Left ventricle myocardium inferior (tissue), 1 donor: Measurements from ENCODE around the gene CRTC1. TPM values are rescaled to one million over a fixed set of nuclear protein-coding genes. Genes with fewer than 3 reads are reported as not detected.

ENCODE experiments used
- DNase-seq: peaks from one replicate; pipeline ENCODE4 v3.0.0-alpha.2; 2020
- H3K27ac ChIP-seq: fragments of 200-600 bp; replicated peaks from 2 replicates; pipeline ENCODE4 v1.8.0; 2021
- H3K27me3 ChIP-seq: fragments of 200-600 bp; 2 replicates; pipeline ENCODE4 v1.8.0; 2021; ENCODE audit warnings: low read depth
- H3K36me3 ChIP-seq: fragments of 200-600 bp; 2 replicates; pipeline ENCODE4 v1.8.0; 2021
- H3K4me1 ChIP-seq: fragments of 200-600 bp; 2 replicates; pipeline ENCODE4 v1.8.0; 2021
- H3K4me3 ChIP-seq: fragments of 200-600 bp; 2 replicates; pipeline ENCODE4 v1.8.0; 2021; ENCODE audit warnings: mild to moderate bottlenecking, moderate library complexity
- H3K9me3 ChIP-seq: fragments of 200-600 bp; replicated peaks from 2 replicates; pipeline ENCODE4 v1.8.0; 2021
- CTCF ChIP-seq: fragments of 200-600 bp; IDR thresholded peaks from 2 replicates; pipeline ENCODE4 v1.8.0; 2021; ENCODE audit warnings: antibody characterized with exemption, mild to moderate bottlenecking, borderline replicate concordance
- intact Hi-C: fragments of 100-400 bp; cut with micrococcal nuclease; formaldehyde crosslinking; loops from one replicate; pipeline ENCODE4 v1.11.0; 2022
- total RNA-seq: library from RNA; stranded (reverse); fragmentation: NEBNext Ultra II Directional; extraction: Animal tissue kit (Norgen Biotek cat#: 25700); gene quantifications from one replicate; pipeline ENCODE4 v1.2.1, GENCODE V29; 2021
- donor health status: DM: no; HTN: yes; CAD: no; lungs with severe emphysema.

Gene CRTC1
- total RNA-seq, 1 donor from 2014 or later: 9.7 TPM

GRCh38 chr19:18800079-18800478 lies 116.6 kb downstream of the CRTC1 start:
- intact Hi-C loops: no loop called here
- Histone ChIP-seq H3K27ac (no peak overlapping the region), H3K4me1 (peaks cover 6% of the 10 kb centered on the region), H3K36me3 (no peaks in the 10 kb centered on the region), H3K27me3 (peaks cover 98% of the 10 kb centered on the region), H3K4me3 (no peak overlapping the region), H3K9me3 (no peaks in the 10 kb centered on the region)
- TF ChIP-seq CTCF: no peak
- DNase-seq: no peak

GRCh38 chr19:18800636-18801035 lies 117.2 kb downstream of the CRTC1 start:
- Histone ChIP-seq H3K36me3 (no peaks in the 10 kb centered on the region), H3K27me3 (peaks cover 98% of the 10 kb centered on the region), H3K9me3 (no peaks in the 10 kb centered on the region), H3K4me3 (no peak overlapping the region), H3K27ac (no peak overlapping the region), H3K4me1 (peaks cover 2% of the 10 kb centered on the region)
- TF ChIP-seq CTCF: no peak
- intact Hi-C loops: no loop called here
- no peak for DNase-seq

GRCh38 chr19:18802354-18802753 lies 118.9 kb downstream of the CRTC1 start:
- no peaks in the 10 kb centered on the region for H3K36me3 ChIP-seq
- intact Hi-C loops: no loop called here
- H3K4me3 ChIP-seq: no peak overlapping the region
- H3K4me1 ChIP-seq: no peaks in the 10 kb centered on the region
- H3K27ac ChIP-seq: no peak overlapping the region
- DNase-seq: no peak
- H3K9me3 ChIP-seq: no peaks in the 10 kb centered on the region
- TF ChIP-seq CTCF: no peak
- H3K27me3 ChIP-seq: peaks cover 81% of the 10 kb centered on the region

GRCh38 chr19:18803550-18804138 lies 120.2 kb downstream of the CRTC1 start:
- no peaks in the 10 kb centered on the region for H3K4me1 ChIP-seq
- TF ChIP-seq CTCF: no peak
- intact Hi-C loops: no loop called here
- peaks cover 72% of the 10 kb centered on the region for H3K27me3 ChIP-seq
- H3K36me3 ChIP-seq: no peaks in the 10 kb centered on the region
- H3K4me3 ChIP-seq: no peak overlapping the region
- DNase-seq: no peak
- no peak overlapping the region for H3K27ac ChIP-seq
- no peaks in the 10 kb centered on the region for H3K9me3 ChIP-seq

GRCh38 chr19:18804139-18804601 lies 120.7 kb downstream of the CRTC1 start:
- H3K4me1 ChIP-seq: no peaks in the 10 kb centered on the region
- intact Hi-C loops: no loop called here
- H3K9me3 ChIP-seq: no peaks in the 10 kb centered on the region
- H3K4me3 ChIP-seq: no peak overlapping the region
- H3K36me3 ChIP-seq: no peaks in the 10 kb centered on the region
- peaks cover 72% of the 10 kb centered on the region for H3K27me3 ChIP-seq
- no peak for DNase-seq
- TF ChIP-seq CTCF: no peak
- H3K27ac ChIP-seq: no peak overlapping the region
